ENCODE measurements around the gene NPEPPS. TPM values are rescaled to one million over a fixed set of nuclear protein-coding genes. Genes with fewer than 3 reads are reported as not detected.

Gene NPEPPS
- polyA plus RNA-seq, 1 donor (not counting 4 experiments of a cell fraction or from before 2014, with no cell fraction given): 122 TPM

GRCh38 chr17:47636273-47637030 lies 105.5 kb downstream of the NPEPPS start:
- dilution Hi-C loops (cut with MboI; ENCODE audit: extremely low pct_ligation_motif_present, low sequenced_read_pairs): no loop called here
- Histone ChIP-seq H4K20me1 (ENCODE audit: control insufficient read depth, extremely low read depth, insufficient read depth, low read length) (no peaks in the 10 kb centered on the region), H2AFZ (ENCODE audit: control insufficient read depth, low read length) (no peak overlapping the region), H3K27me3 (ENCODE audit: control insufficient read depth, extremely low read depth, insufficient read depth, low read length) (no peaks in the 10 kb centered on the region), H3K9me3 (ENCODE audit: control insufficient read depth, low read depth, low read length) (no peaks in the 10 kb centered on the region), H3K36me3 (ENCODE audit: control insufficient read depth in 2 of 2, extremely low read depth in 1 of 2, insufficient read depth in 2 of 2, low read length in 2 of 2) (no peaks in the 10 kb centered on the region), H3K79me2 (ENCODE audit: control insufficient read depth, insufficient read depth, low read length) (no peaks in the 10 kb centered on the region), H3K27ac (ENCODE audit: control insufficient read depth, insufficient read depth, low read length) (no peak overlapping the region), H3K9ac (ENCODE audit: control insufficient read depth, extremely low read depth, insufficient read depth, low read length) (no peak overlapping the region), H3K4me3 (ENCODE audit: control insufficient read depth in 2 of 3, extremely low read depth in 1 of 3, insufficient read depth in 2 of 3, low read depth in 1 of 3, low read length in 3 of 3) (no peak overlapping the region), H3K4me2 (ENCODE audit: control insufficient read depth, extremely low read depth, insufficient read depth, low read depth, low read length) (no peak overlapping the region), H3K9me1 (ENCODE audit: control insufficient read depth, extremely low read depth, insufficient read depth, low read length) (no peaks in the 10 kb centered on the region), H3K4me1 (ENCODE audit: control insufficient read depth, extremely low read depth, insufficient read depth, low read length) (peaks cover 5% of the 10 kb centered on the region)
- DNase-seq (ENCODE audit: low read depth, low spot score) (no peak), FAIRE-seq (no peak)
- TF ChIP-seq EZH2 (IDR thresholded peaks at IDR 0.05; ENCODE audit: low read length) (no peak), CTCF (optimal IDR thresholded peaks at IDR 0.05 in 1 of 3, IDR thresholded peaks at IDR 0.05 in 1 of 3, conservative IDR thresholded peaks at IDR 0.05 in 1 of 3; ENCODE audit: extremely low read depth in 1 of 3, insufficient read depth in 2 of 3, low read length in 3 of 3) (no peak)

GRCh38 chr17:47638903-47639302 lies 108.0 kb downstream of the NPEPPS start:
- H3K4me2 ChIP-seq (ENCODE audit: control insufficient read depth, extremely low read depth, insufficient read depth, low read depth, low read length): no peak overlapping the region
- no peak overlapping the region for H2AFZ ChIP-seq (ENCODE audit: control insufficient read depth, low read length)
- no peaks in the 10 kb centered on the region for H3K79me2 ChIP-seq (ENCODE audit: control insufficient read depth, insufficient read depth, low read length)
- no peaks in the 10 kb centered on the region for H3K27me3 ChIP-seq (ENCODE audit: control insufficient read depth, extremely low read depth, insufficient read depth, low read length)
- TF ChIP-seq CTCF (optimal IDR thresholded peaks at IDR 0.05 in 1 of 3, IDR thresholded peaks at IDR 0.05 in 1 of 3, conservative IDR thresholded peaks at IDR 0.05 in 1 of 3; ENCODE audit: extremely low read depth in 1 of 3, insufficient read depth in 2 of 3, low read length in 3 of 3) (no peak), EZH2 (IDR thresholded peaks at IDR 0.05; ENCODE audit: low read length) (no peak)
- H3K9me3 ChIP-seq (ENCODE audit: control insufficient read depth, low read depth, low read length): no peaks in the 10 kb centered on the region
- no peaks in the 10 kb centered on the region for H3K9me1 ChIP-seq (ENCODE audit: control insufficient read depth, extremely low read depth, insufficient read depth, low read length)
- dilution Hi-C loops (cut with MboI; ENCODE audit: extremely low pct_ligation_motif_present, low sequenced_read_pairs): no loop called here
- H3K36me3 ChIP-seq (ENCODE audit: control insufficient read depth in 2 of 2, extremely low read depth in 1 of 2, insufficient read depth in 2 of 2, low read length in 2 of 2): no peaks in the 10 kb centered on the region
- no peak overlapping the region for H3K27ac ChIP-seq (ENCODE audit: control insufficient read depth, insufficient read depth, low read length)
- DNase-seq (ENCODE audit: low read depth, low spot score) (no peak), FAIRE-seq (no peak)
- no peaks in the 10 kb centered on the region for H4K20me1 ChIP-seq (ENCODE audit: control insufficient read depth, extremely low read depth, insufficient read depth, low read length)
- H3K4me1 ChIP-seq (ENCODE audit: control insufficient read depth, extremely low read depth, insufficient read depth, low read length): peaks cover 5% of the 10 kb centered on the region
- H3K4me3 ChIP-seq (ENCODE audit: control insufficient read depth in 2 of 3, extremely low read depth in 1 of 3, insufficient read depth in 2 of 3, low read depth in 1 of 3, low read length in 3 of 3): no peak overlapping the region
- no peak overlapping the region for H3K9ac ChIP-seq (ENCODE audit: control insufficient read depth, extremely low read depth, insufficient read depth, low read length)

Measured in keratinocyte (primary cell).